Measurements from ENCODE around the gene MRGPRF. TPM values are rescaled to one million over a fixed set of nuclear protein-coding genes. Genes with fewer than 3 reads are reported as not detected.
A peak's percentile ranks its signal among the peaks of the same experiment; 100 is the strongest.

MRGPRF gene
- total RNA-seq, 2 experiments from 2014 or later = not detected

DNA sequence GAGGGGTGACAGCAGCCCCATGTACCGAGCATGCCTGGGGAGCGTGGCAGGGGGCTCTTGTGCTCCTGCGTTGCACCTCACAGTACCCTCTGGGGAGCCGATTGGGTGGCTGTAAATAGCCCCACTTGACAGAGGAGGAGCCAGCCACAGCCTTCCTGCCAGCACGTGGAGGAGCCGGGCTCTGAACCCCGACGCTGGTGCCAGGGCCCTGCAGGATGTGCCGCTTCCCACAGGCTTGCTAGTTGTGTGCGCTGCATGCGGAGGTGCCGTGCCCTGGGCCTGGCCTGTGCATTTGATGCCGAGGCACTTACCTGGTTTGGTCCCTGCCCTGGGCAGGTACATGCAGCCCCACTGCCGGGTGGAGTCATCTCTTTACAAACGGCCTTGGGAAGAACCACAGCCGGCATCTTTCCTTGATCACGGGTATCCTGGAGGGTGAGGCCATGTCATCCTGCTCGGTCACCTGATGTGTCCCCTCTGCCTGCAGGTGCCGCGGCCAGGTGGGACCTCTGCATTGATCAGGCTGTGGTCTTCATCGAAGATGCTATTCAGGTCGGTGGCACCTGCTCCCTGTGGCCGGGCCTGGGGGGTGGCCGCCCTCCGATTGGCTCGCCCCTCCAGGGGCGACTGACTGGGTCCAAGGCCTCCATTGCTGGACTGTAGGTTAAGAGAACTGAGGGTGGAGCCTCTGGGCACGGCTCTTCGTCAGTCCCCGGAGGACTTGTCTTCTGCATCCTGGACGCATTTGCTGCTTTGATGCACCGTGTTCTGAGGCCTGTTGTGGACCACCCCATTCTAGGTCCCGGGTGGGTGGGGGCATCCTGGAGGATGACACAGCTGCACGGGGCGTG, 40.7 kb upstream of the MRGPRF start:
- Mint-ChIP-seq H3K27me3 (no peaks in the 10 kb centered on the region), H3K4me1 (peaks cover 24% of the 10 kb centered on the region), H3K27ac (no peak overlapping the region), H3K9me3 (no peaks in the 10 kb centered on the region), H3K4me3 (no peak overlapping the region), H3K36me3 (no peaks in the 10 kb centered on the region)
- DNase-seq = no peak

DNA sequence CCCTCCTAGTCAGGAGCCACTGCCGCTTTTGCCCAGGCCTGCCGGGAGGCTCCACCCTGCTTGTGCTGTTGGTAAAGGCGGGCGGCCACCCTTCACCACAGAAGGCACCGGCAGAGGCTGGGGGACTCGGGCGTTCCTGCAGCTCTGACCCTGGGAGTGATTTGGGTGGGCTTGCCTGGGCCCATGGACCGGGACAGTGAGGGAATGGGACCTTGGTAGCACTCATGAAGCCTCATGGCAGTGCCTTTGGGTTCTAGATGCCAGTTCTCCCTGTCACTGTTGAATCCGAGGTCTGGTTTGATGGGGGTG, 40.1 kb upstream of the MRGPRF start:
- no peak overlapping the region for H3K27ac Mint-ChIP-seq
- DNase-seq = no peak
- H3K27me3 Mint-ChIP-seq = no peaks in the 10 kb centered on the region
- no peak overlapping the region for H3K4me3 Mint-ChIP-seq
- H3K4me1 Mint-ChIP-seq = peaks cover 27% of the 10 kb centered on the region
- H3K36me3 Mint-ChIP-seq = no peaks in the 10 kb centered on the region
- H3K9me3 Mint-ChIP-seq = no peaks in the 10 kb centered on the region

DNA sequence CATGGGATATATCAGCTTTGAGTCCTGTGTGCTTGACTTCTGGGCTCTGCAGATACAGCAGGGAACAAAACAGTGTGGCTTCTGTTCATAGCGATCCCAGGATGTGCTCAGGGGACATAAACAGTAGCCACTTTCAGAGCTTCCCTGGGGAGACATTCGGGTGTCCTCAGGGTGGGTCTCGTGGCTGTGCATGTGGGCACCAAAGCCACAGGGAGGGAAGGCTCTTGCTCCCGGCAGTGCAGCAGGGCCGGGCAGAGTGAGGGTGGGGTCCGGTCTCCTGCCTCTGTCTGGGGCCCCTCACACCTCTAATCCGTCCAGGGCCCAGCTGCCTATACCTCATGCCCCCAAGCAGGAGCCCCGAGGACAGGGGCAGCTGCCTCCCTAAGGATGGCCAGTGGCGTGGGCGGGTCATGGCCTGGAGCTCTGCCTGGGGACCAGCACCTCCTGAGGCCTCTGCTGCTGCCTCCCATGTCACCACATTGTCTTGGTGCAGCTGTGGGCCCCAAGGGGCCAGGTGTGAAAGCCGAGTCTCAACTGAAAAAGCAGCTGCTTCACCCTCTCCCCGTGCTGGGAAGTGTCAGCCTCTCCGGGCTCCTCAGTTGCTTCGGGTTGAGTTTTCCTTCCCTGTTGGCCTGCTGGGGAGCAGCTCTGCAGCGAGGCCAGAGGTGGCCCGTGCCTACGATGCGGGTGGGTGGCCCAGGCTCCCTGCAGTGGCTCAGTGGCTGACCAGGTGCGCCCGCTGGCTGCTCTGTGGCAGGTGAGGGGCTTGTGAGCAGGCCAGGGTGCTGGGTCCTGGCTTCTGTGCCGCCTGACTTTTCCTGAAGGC, 39.5 kb upstream of the MRGPRF start:
- Mint-ChIP-seq H3K9me3 (no peaks in the 10 kb centered on the region), H3K4me1 (peaks cover 32% of the 10 kb centered on the region), H3K27me3 (no peaks in the 10 kb centered on the region), H3K36me3 (no peaks in the 10 kb centered on the region), H3K27ac (no peak overlapping the region), H3K4me3 (no peak overlapping the region)
- no peak for DNase-seq

DNA sequence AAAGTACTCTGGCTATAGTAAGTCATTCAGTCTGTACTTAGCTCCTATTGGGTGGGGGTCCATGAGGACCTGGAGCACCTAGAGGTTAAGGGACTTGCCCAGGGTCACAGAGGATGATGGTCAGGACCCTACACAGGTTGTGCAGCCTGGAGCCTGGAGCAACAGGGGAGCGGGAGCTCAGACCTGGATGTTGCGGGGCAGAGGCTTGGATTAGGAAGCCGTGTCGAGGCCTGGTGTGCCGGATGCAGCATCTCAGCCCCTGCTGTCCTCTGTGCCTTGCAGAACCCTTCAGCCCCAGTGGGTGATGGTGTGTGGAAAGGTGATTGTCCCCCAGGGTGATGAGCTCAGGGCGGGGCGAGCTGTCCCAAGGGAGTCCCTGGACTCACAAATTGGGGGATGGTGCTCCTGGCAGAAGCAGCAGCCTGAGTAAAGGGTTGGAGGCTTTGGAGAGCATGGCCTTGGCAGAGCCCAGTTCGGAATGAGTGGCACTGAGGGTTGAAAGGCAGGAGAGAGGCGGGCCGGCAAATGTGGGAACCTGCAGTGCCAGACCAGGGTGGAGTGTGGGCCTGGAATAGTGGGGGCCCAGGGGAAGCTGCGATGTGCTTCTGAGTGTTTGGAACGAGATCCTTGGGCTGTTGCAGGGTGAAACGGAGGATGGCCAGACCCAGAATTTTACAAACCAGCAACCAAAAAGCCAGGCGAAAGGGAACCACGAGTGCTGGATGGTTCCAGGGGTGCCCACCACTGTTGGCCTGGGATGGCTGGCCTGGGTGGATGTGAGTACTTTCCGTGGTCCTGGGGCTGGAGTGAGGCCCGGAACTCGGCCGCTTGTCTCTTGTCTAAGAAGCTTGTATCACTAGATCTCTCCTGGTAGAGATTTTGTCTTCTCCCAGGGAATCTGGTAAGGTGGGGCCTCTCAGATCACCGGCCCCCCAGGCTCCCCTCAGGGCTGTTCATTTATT, 38.6 kb upstream of the MRGPRF start:
- Mint-ChIP-seq H3K27ac (no peak overlapping the region), H3K27me3 (no peaks in the 10 kb centered on the region), H3K36me3 (no peaks in the 10 kb centered on the region), H3K9me3 (no peaks in the 10 kb centered on the region), H3K4me1 (peaks cover 32% of the 10 kb centered on the region), H3K4me3 (no peak overlapping the region)
- DNase-seq = no peak

DNA sequence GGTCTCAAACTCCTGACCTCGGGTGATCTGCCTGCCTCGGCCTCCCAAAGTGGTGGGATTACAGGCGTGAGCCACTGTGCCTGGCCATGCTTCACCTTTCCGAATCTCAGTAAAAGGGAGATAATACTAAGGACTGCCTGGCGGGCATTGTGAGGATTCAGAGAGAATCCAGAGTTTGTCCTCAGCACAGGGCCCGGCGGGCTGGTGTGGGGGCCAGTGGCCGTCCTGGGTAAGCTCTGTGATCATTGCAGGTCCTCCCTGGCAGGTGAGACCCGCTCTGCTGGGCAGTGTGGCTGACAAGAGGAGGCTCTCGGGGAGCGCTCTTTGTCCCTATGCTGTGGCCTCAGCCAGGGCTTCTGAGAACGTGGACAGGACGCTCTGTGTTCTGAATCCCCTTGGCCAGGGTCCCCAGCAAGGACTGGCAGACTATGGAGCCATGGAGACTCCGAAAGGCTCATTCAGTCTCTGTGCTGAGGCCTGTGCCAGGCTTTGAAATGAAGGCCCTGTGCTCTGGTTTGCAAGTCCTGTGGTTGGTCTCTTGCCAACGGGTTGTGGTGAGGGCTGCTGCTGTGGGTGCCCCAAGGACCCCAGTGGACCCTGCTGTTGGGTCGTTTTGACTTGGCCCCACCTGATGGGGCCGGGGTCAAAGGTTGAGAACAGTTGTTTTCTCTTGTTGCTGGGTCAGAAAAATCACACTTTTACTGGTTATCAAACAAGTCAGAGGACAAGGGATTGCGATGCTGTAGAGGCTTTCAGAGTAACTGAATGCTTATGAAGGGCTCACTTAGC, 37.7 kb upstream of the MRGPRF start:
- Mint-ChIP-seq H3K27me3 (no peaks in the 10 kb centered on the region), H3K4me3 (no peak overlapping the region), H3K9me3 (no peaks in the 10 kb centered on the region), H3K27ac (no peak overlapping the region), H3K4me1 (peaks cover 30% of the 10 kb centered on the region), H3K36me3 (no peaks in the 10 kb centered on the region)
- DNase-seq = no peak

DNA sequence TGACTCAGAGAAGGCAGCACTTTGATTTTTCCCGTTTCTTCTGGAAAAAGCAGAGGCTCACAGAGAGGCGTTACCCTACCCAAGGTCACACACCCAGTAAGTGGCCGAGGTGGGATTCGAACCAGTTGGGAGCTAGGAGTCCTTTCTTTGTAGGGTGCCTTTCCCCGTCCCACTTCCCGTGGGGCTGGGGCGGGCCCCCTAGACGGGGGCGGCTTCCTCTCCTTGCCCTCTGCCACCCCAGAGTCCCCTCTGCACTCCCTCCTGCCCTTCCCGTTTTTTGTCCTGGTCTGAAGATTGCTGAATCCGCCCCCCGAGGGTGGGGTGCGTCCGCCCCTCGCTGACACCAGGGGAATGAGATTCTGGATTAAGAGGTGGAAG, 36.4 kb upstream of the MRGPRF start:
- Mint-ChIP-seq H3K4me3 (peak overlapping the region; percentile 87), H3K27me3 (peaks cover 4% of the 10 kb centered on the region), H3K9me3 (no peaks in the 10 kb centered on the region), H3K36me3 (no peaks in the 10 kb centered on the region), H3K27ac (peak overlapping the region; percentile 81), H3K4me1 (peaks cover 30% of the 10 kb centered on the region)
- DNase-seq = peak; percentile 43

DNA sequence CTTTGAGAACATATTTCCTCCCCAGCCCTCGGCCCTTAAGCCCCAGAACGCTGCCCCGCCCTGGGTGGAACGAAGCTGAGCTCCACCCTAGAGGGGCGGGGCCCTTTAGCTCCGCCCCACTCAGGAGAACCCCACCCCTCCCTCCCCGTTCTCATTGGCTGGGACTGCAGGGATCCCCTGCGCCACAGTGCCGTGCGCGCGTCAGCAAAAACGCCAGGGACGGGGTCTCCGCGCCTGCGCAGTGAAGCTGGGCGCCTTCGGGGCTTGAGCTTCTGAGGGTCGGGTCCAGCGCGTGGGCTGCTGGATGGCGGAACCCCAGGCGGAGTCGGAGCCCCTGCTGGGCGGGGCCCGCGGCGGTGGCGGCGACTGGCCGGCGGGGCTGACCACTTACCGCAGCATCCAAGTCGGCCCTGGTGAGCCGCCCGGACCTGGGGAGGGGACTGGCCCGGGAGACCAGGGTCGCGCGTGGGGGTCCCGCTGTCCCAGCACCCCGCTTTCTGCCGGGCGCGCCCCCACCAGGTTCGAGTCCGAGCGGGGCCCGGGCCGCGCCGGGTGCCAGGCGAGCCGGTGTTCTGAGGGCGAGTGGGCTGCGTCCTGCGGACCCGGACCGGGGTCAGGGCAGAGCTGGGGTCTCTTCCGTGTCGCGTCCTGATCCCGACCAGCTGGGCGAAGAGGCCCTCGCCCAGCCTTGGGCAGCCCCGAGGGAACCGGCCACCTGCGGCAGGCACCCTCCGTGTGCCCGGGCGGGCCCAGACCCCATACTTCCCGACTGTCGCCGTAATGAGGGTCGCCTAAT, 35.8 kb upstream of the MRGPRF start, which contains the start of gene TPCN2:
TPCN2 (plus strand) TSS at position 239 of the 796 bp plus-strand sequence; CDS start at position 305, 66 bp downstream.
- no peaks in the 10 kb centered on the region for H3K36me3 Mint-ChIP-seq
- H3K27ac Mint-ChIP-seq = peak within 1 kb of the TSS; percentile 81
- peaks cover 30% of the 10 kb centered on the region for H3K4me1 Mint-ChIP-seq

DNA sequence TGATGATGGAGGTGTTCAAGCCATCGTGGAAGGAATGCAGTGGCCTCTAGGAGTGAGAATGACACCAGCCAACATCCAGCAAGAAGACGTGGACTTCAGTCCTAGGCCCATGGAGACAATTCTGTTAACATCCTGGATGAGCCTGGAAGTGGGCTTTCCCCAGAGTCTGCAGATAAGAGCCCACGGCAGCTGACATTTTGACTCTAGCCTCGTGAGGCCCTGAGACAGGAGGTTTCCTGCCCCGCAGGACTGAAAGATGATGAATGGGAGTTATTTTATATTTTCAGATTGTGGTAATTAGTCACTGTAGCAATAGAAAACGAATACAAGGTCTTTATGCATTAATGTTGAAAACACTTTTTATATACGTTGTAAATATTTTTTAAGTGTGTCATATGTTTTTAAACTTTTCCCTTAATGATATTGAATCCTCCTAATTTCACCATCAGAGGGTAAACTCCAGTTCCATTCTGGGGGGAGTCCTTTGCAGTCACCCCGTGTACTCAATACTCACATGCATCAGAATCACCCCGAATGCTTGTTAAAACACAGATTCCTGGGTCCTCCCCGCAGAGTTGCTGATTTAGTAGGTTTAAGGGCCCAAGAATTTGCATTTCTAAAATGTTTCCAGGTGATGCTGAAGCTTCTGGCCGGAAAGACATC, 35.1 kb upstream of the MRGPRF start:
- Mint-ChIP-seq H3K4me1 (peaks cover 30% of the 10 kb centered on the region), H3K36me3 (no peaks in the 10 kb centered on the region), H3K4me3 (peak overlapping the region; percentile 74), H3K9me3 (no peaks in the 10 kb centered on the region), H3K27ac (peak overlapping the region; percentile 56), H3K27me3 (peaks cover 4% of the 10 kb centered on the region)
- no peak for DNase-seq

More for the DNA sequence above, 35.8 kb upstream of the MRGPRF start, which contains the start of gene TPCN2:
- Mint-ChIP-seq H3K4me3 (peak within 1 kb of the TSS; percentile 87), H3K9me3 (no peaks in the 10 kb centered on the region), H3K27me3 (peaks cover 4% of the 10 kb centered on the region)
- DNase-seq = peak; percentile 93

DNA sequence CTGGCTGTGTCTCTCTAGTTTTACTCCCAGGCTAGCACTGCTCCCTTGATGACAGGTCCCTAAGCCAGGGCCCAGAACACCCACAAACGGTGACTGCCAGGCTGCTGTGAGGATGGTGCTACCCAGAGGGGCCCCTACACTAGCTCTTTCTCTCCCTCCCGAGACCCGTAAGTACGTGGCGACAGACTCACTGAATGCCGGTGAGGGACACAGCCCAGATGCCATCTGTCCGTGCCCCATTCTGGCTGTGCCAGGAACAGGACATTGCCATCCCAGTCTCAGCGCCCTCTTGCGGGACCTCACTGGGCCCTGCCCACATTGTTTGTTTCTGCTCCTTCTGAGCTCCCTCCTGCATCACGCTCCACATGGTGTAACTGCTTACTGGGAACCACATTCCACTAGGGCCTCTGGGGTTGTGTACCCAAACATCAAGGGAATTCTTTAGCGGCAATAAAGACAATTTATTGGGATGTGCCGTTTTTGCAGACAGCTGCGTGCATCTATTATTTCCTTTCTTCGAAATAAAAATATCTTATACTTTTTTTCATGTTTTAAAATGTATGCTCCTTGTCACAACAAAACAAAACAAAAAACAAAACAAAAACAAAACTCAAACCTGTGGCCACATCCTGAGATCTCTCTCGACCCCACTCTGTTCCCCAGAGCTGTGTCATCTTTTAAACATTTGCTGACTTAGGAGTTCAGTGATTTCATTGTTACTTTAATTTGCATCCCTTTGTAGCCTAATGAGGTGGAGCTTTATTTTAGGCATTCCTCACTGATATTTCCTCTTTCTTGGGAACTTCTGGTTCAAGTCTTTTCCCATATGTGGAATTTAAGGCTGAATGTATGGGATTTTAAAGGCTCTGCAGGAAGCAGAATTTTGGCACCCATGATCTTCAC, 31.3 kb upstream of the MRGPRF start:
- peaks cover 19% of the 10 kb centered on the region for H3K4me1 Mint-ChIP-seq
- H3K36me3 Mint-ChIP-seq = no peaks in the 10 kb centered on the region
- H3K4me3 Mint-ChIP-seq = no peak overlapping the region
- no peaks in the 10 kb centered on the region for H3K9me3 Mint-ChIP-seq
- no peak overlapping the region for H3K27ac Mint-ChIP-seq
- H3K27me3 Mint-ChIP-seq = peaks cover 4% of the 10 kb centered on the region
- no peak for DNase-seq

DNA sequence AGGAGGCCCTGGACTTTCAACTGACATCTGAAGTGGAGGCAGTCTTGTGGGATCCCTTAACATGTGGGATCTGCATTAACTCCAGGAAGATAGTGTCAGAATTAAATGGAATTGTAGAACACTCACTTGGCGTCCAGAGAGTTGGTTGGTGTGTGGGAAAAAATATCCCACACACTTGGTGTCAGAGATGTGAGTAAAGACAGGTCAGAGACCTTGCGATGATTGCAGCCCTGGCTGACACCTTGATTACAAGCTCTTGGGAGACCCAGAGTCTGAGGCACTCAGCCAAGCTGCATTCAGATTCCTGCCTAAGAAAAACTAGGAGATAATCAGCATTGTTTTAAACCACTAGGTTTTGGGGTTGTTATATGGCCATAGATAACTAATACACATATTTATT, 28.5 kb upstream of the MRGPRF start:
- no peak overlapping the region for H3K27ac Mint-ChIP-seq
- H3K4me1 Mint-ChIP-seq = peaks cover 11% of the 10 kb centered on the region
- H3K4me3 Mint-ChIP-seq = no peak overlapping the region
- H3K27me3 Mint-ChIP-seq = peaks cover 4% of the 10 kb centered on the region
- no peak for DNase-seq
- H3K36me3 Mint-ChIP-seq = no peaks in the 10 kb centered on the region
- no peaks in the 10 kb centered on the region for H3K9me3 Mint-ChIP-seq

DNA sequence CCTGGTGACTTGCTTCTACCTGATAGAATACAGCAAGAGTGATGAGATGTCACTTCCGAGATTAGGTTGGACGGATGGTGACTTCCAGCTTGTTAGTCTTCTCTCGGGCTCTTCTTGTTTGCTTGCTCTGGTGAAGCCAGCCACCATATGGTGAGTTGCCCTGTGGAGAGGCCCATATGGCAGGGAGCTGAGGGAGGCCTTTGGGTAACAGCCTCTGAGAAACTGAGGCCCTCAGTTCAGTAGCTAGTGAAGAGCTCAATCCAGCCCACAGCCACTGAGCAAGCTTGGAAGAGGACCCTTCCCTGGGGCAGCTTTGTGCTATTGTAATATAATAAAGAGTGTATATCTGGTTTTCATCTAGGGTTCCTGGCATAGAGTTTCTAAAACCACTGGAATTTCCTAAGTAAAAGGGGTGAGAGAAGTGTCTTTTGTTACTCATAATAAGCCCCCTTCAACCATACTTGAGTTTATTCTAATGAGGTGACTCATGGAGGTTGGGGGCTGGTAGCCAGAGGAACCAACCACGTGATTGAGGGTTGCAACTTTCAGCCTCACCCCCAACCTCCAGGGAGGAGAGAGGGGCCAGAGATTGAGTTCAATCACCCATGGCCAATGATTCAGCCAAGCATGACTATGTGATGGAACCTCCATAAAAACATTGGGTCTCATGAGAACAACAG, 27.7 kb upstream of the MRGPRF start:
- Mint-ChIP-seq H3K27me3 (peaks cover 4% of the 10 kb centered on the region), H3K27ac (peak overlapping the region; percentile 67), H3K4me3 (no peak overlapping the region), H3K9me3 (no peaks in the 10 kb centered on the region), H3K36me3 (no peaks in the 10 kb centered on the region), H3K4me1 (peaks cover 11% of the 10 kb centered on the region)
- DNase-seq = peak; percentile 58

DNA sequence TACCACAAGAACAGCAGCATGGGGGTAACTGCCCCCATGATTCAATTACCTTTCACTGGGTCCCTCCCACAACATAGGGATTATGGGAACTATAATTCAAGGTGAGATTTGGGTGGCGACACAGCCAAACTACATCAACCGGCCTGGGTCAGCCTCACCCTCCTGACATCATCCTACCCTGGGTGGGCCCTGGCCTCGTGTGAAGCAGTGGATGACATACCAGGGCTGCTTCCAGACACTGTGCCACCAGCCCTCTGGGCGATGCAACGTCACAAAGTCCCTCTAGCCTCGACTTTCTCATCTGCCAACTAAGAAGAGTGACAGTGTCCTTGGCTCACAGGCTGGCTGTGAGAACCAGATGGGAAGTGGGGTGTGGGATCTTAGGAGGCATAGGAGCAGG, 27.0 kb upstream of the MRGPRF start:
- H3K4me3 Mint-ChIP-seq = no peak overlapping the region
- no peaks in the 10 kb centered on the region for H3K36me3 Mint-ChIP-seq
- H3K27ac Mint-ChIP-seq = no peak overlapping the region
- H3K27me3 Mint-ChIP-seq = peaks cover 4% of the 10 kb centered on the region
- no peaks in the 10 kb centered on the region for H3K9me3 Mint-ChIP-seq
- H3K4me1 Mint-ChIP-seq = peaks cover 11% of the 10 kb centered on the region
- DNase-seq = no peak
